G401 (cell line): ENCODE results near the gene SNAP29. TPM values are rescaled to one million over a fixed set of nuclear protein-coding genes. Genes with fewer than 3 reads are reported as not detected.
"Not testable (repeated sequence)": the region's sequence is repeated elsewhere in the genome, so short reads cannot be mapped to it uniquely, and the experiment has no call there.

Source experiments
- DNase-seq: peaks from one replicate; pipeline ENCODE4 v3.0.0-alpha.2; 2015; ENCODE audit warnings: low spot score
- in situ Hi-C: cut with HindIII; loops from 2 replicates; pipeline ENCODE4 v1.10.0; 2016; ENCODE audit warnings: low sequenced_read_pairs, mixed read lengths
- total RNA-seq: library from RNA; depleted of rRNA; stranded (reverse); fragments of >200 nt; shearing (Covaris generic); gene quantifications from 2 replicates; pipeline ENCODE4 v1.2.3, GENCODE V29; 2014

Gene SNAP29
- total RNA-seq, 1 experiment from 2014 or later = 8.3 TPM

GRCh38 chr22:20889025-20889704 is 30.4 kb downstream of the SNAP29 start:
- no peak for DNase-seq
- in situ Hi-C loops = no loop called here

GRCh38 chr22:20889904-20890540 is 31.2 kb downstream of the SNAP29 start:
- in situ Hi-C loops = no loop called here
- no peak for DNase-seq

GRCh38 chr22:20890975-20891374 is 32.2 kb downstream of the SNAP29 start:
- DNase-seq = no peak
- in situ Hi-C loops = no loop called here

GRCh38 chr22:20897737-20898136 is 38.9 kb downstream of the SNAP29 start:
- in situ Hi-C loops, DNase-seq: not testable (repeated sequence)

GRCh38 chr22:20899827-20900423 is 41.1 kb downstream of the SNAP29 start:
- DNase-seq = no peak
- in situ Hi-C loops = no loop called here

GRCh38 chr22:20901093-20902033 is 42.6 kb downstream of the SNAP29 start:
- in situ Hi-C loops, DNase-seq: not testable (repeated sequence)

GRCh38 chr22:20903093-20903492 is 44.3 kb downstream of the SNAP29 start:
- in situ Hi-C loops = no loop called here
- DNase-seq = no peak

- in situ Hi-C loops = no loop called here
- DNase-seq = no peak
Measured at GRCh38 chr22:20904008-20904979, 45.5 kb downstream of the SNAP29 start.

GRCh38 chr22:20904980-20905355 is 46.2 kb downstream of the SNAP29 start:
- DNase-seq = no peak
- in situ Hi-C loops = no loop called here

- in situ Hi-C loops = no loop called here
Measured at GRCh38 chr22:20905415-20906386, 46.9 kb downstream of the SNAP29 start.

GRCh38 chr22:20906387-20906767 is 47.6 kb downstream of the SNAP29 start:
- in situ Hi-C loops = no loop called here
- no peak for DNase-seq

More at GRCh38 chr22:20905415-20906386, 46.9 kb downstream of the SNAP29 start:
- DNase-seq = peak; percentile 78

GRCh38 chr22:20908717-20909116 is 49.9 kb downstream of the SNAP29 start:
- in situ Hi-C loops, DNase-seq: not testable (repeated sequence)

- in situ Hi-C loops = no loop called here
- no peak for DNase-seq
Measured at GRCh38 chr22:20909543-20910303, 50.9 kb downstream of the SNAP29 start.

- in situ Hi-C loops = no loop called here
- no peak for DNase-seq
Measured at GRCh38 chr22:20912494-20912893, 53.7 kb downstream of the SNAP29 start.

- DNase-seq = peak; percentile 95
- in situ Hi-C loops = no loop called here
Measured at GRCh38 chr22:20916916-20917810, 58.4 kb downstream of the SNAP29 start, which contains the start of gene CRKL. Gene CRKL (plus strand): TSS chr22:20917407. CDS start chr22:20917935, 528 bp downstream.
